ENCODE data around the gene TMEM178A. TPM values are rescaled to one million over a fixed set of nuclear protein-coding genes. Genes with fewer than 3 reads are reported as not detected.

TMEM178A gene
- total RNA-seq, 1 experiment from 2014 or later = 7.5 TPM

GRCh38 chr2:39682066-39682692, 16.5 kb downstream of the TMEM178A start:
- peaks cover 25 to 27% of the 10 kb centered on the region in 2 experiments for H3K4me1 Mint-ChIP-seq
- no CpG with 5 or more reads among the region's 2 CpGs for WGBS (ENCODE audit: extremely low coverage, insufficient read length, low lambda C conversion rate)
- Histone ChIP-seq H2BK12ac (ENCODE audit: insufficient read length, low read depth, low read length) (no peak overlapping the region), H4K91ac (ENCODE audit: insufficient read length, low read depth, low read length) (no peak overlapping the region), H3K79me2 (ENCODE audit: insufficient read depth, low read length) (no peaks in the 10 kb centered on the region), H3K23me2 (ENCODE audit: insufficient read length, low read depth, low read length, poor library complexity, severe bottlenecking) (no peaks in the 10 kb centered on the region), H3K4ac (ENCODE audit: low read depth, low read length) (no peak overlapping the region), H4K8ac (replicated peaks; ENCODE audit: insufficient read length, low read depth, low read length) (no peak overlapping the region), H3K14ac (ENCODE audit: insufficient read depth, low read length) (no peak overlapping the region), H3T11ph (ENCODE audit: low read length) (no peak overlapping the region), H3K9me3 (ENCODE audit: control insufficient read depth, low read depth, low read length) (no peaks in the 10 kb centered on the region), H3K23ac (ENCODE audit: insufficient read length, low read depth, low read length) (no peak overlapping the region), H3K56ac (ENCODE audit: insufficient read length, low read depth, low read length) (no peak overlapping the region), H2BK15ac (ENCODE audit: low read depth, low read length) (no peak overlapping the region), H3K27ac (ENCODE audit: insufficient read length, low read depth, low read length) (no peak overlapping the region), H2AK5ac (ENCODE audit: insufficient read length, low read length) (no peak overlapping the region), H2BK120ac (ENCODE audit: low read depth, low read length, poor library complexity, severe bottlenecking) (no peak overlapping the region), H3K79me1 (ENCODE audit: insufficient read depth, low read depth, low read length, poor library complexity, severe bottlenecking) (no peaks in the 10 kb centered on the region), H3K4me1 (ENCODE audit: insufficient read depth, low read length) (0 out of 2 replicates have a peak, but pooled peaks cover 10% of the 10 kb centered on the region), H2BK20ac (ENCODE audit: low read depth, low read length, poor library complexity, severe bottlenecking) (no peak overlapping the region), H3K4me2 (ENCODE audit: insufficient read depth, insufficient read length, low read length) (no peak overlapping the region), H3K9ac (ENCODE audit: extremely low read depth, insufficient read length, low read length) (no peak overlapping the region), H3K27me3 (ENCODE audit: insufficient read depth, low read length) (no peaks in the 10 kb centered on the region), H2AFZ (ENCODE audit: low read length) (no peak overlapping the region), H4K5ac (ENCODE audit: insufficient read length, low read depth, low read length) (no peak overlapping the region), H4K20me1 (ENCODE audit: control insufficient read depth, insufficient read depth, insufficient read length) (no peaks in the 10 kb centered on the region), H3K18ac (ENCODE audit: insufficient read length, low read depth, low read length) (no peak overlapping the region), H2BK5ac (ENCODE audit: insufficient read length, low read length) (no peak overlapping the region)
- peaks cover 15 to 17% of the 10 kb centered on the region in 2 experiments for H3K9me3 Mint-ChIP-seq
- DNase-seq = no peak
- no peak overlapping the region for H3K4me3 Mint-ChIP-seq
- TF ChIP-seq CTCF (conservative IDR thresholded peaks at IDR 0.05) = no peak
- no peaks in the 10 kb centered on the region for H3K27me3 Mint-ChIP-seq (ENCODE audit: low read depth)
- H3K27ac Mint-ChIP-seq = no peak overlapping the region; a peak in 1 of 7 replicates
- peaks cover 10 to 18% (median 18%) of the 10 kb centered on the region in 3 experiments for H3K36me3 Mint-ChIP-seq (ENCODE audit: insufficient read depth in 1 of 3, low read depth in 3 of 3)

All from H9 (cell line).